ENCODE measurements around the gene ZNF12.

DNA sequence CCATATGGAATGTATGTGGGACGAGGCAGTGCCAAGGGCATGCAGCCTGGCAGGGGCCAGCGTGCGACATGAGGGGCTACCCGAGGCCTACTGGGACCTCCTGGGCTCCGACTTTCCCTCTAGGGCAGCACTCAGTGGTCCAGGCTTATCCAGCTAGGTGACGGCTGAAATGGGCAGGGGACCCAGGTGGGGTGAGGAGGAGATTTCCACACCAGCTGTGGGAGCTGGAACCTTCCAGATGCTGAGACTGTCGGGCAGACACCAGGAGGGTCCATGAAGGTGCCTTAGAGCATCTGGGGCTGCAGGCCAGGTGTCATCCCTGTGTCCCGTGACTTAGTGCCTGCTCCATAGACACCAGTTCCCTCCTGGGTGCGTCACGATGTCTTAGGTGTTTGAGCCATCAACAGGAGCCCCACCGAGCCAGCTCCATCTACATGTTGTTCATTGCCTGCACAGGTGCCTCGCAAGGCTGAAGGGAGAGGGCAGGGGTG lies 56.2 kb downstream of the ZNF12 start:
- TF ChIP-seq, protein P1, sequence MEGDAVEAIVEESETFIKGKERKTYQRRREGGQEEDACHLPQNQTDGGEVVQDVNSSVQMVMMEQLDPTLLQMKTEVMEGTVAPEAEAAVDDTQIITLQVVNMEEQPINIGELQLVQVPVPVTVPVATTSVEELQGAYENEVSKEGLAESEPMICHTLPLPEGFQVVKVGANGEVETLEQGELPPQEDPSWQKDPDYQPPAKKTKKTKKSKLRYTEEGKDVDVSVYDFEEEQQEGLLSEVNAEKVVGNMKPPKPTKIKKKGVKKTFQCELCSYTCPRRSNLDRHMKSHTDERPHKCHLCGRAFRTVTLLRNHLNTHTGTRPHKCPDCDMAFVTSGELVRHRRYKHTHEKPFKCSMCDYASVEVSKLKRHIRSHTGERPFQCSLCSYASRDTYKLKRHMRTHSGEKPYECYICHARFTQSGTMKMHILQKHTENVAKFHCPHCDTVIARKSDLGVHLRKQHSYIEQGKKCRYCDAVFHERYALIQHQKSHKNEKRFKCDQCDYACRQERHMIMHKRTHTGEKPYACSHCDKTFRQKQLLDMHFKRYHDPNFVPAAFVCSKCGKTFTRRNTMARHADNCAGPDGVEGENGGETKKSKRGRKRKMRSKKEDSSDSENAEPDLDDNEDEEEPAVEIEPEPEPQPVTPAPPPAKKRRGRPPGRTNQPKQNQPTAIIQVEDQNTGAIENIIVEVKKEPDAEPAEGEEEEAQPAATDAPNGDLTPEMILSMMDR (IDR thresholded peaks at IDR 0.05) = no peak
- no peak for TF ChIP-seq POLR2A (IDR thresholded peaks at IDR 0.05)
